RWPE1 (cell line): ENCODE data around the gene POU3F4.
A peak's percentile ranks its signal among the peaks of the same experiment; 100 is the strongest.

ENCODE experiments used
- CTCF ChIA-PET: fragments of 350-600 bp; sonication (Branson Sonifier 250); formaldehyde crosslinking; extraction: SDS; loops from one replicate; lab custom pipeline; 2021; lab: Yijun Ruan, JAX
- POLR2A ChIA-PET: fragments of 400-600 bp; formaldehyde crosslinking; extraction: SDS; loops from one replicate; lab custom pipeline; 2020; ENCODE audit warnings: antibody characterized with exemption; ENCODE audit not compliant: low non-redundant PET; lab: Yijun Ruan, JAX
- DNase-seq: peaks from one replicate; pipeline ENCODE4 v3.0.0; 2012; ENCODE audit warnings: low spot score
- H3K27ac ChIP-seq: fragments of 450-650 bp; 2 replicates; pipeline ENCODE4 v1.5.1; 2017
- TF ChIP-seq, protein P1 (sequence below): fragments of 450-650 bp; conservative IDR thresholded peaks from 2 replicates; pipeline ENCODE4 v1.5.1; 2017; ENCODE audit warnings: low read depth, mild to moderate bottlenecking

POU3F4 gene

GRCh38 chrX:83508006-83508405 is at the start of gene POU3F4:
TSS of gene POU3F4 (plus strand) at chrX:83508290. CDS start at chrX:83508325, 35 bp downstream.
- TF ChIP-seq, protein P1, sequence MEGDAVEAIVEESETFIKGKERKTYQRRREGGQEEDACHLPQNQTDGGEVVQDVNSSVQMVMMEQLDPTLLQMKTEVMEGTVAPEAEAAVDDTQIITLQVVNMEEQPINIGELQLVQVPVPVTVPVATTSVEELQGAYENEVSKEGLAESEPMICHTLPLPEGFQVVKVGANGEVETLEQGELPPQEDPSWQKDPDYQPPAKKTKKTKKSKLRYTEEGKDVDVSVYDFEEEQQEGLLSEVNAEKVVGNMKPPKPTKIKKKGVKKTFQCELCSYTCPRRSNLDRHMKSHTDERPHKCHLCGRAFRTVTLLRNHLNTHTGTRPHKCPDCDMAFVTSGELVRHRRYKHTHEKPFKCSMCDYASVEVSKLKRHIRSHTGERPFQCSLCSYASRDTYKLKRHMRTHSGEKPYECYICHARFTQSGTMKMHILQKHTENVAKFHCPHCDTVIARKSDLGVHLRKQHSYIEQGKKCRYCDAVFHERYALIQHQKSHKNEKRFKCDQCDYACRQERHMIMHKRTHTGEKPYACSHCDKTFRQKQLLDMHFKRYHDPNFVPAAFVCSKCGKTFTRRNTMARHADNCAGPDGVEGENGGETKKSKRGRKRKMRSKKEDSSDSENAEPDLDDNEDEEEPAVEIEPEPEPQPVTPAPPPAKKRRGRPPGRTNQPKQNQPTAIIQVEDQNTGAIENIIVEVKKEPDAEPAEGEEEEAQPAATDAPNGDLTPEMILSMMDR: no peak
- no peak for DNase-seq
- no peak within 1 kb of the TSS for H3K27ac ChIP-seq
- ChIA-PET POLR2A (no interaction called here), CTCF (no interaction called here)

- DNase-seq: no peak
- no peak overlapping the region for H3K27ac ChIP-seq
- CTCF ChIA-PET: interaction anchor here (0.5 to 1.2 kb wide), 2 partner anchors 166 to 281 kb away, joined by 3 to 4 read pairs; no protein-coding TSS in a partner anchor
- TF ChIP-seq, protein P1: peak; percentile 4; the same call in 1 of the 2 replicates
- POLR2A ChIA-PET: no interaction called here
These were observed 38.5 kb upstream of the POU3F4 start for GRCh38 chrX:83469551-83469950.

- no peak for DNase-seq
- CTCF ChIA-PET: no interaction called here
- POLR2A ChIA-PET: no interaction called here
- TF ChIP-seq, protein P1: no peak
- H3K27ac ChIP-seq: no peak overlapping the region
These were observed 12.2 kb upstream of the POU3F4 start for GRCh38 chrX:83495898-83496297.

- no peak for DNase-seq
- ChIA-PET POLR2A (no interaction called here), CTCF (no interaction called here)
- TF ChIP-seq, protein P1: no peak
- H3K27ac ChIP-seq: no peak overlapping the region
These were observed 7.1 kb upstream of the POU3F4 start for GRCh38 chrX:83501003-83501402.

- DNase-seq: no peak
- TF ChIP-seq, protein P1: no peak
- CTCF ChIA-PET: no interaction called here
- POLR2A ChIA-PET: no interaction called here
- H3K27ac ChIP-seq: no peak overlapping the region
These were observed 6.6 kb upstream of the POU3F4 start for GRCh38 chrX:83501530-83501929.

GRCh38 chrX:83504721-83505479 is 3.2 kb upstream of the POU3F4 start:
- CTCF ChIA-PET: interaction anchor here (0.7 kb wide), 1 partner anchor 1654 kb away, joined by 3 read pairs; no protein-coding TSS in a partner anchor
- no peak for DNase-seq
- TF ChIP-seq, protein P1: no peak
- POLR2A ChIA-PET: no interaction called here
- H3K27ac ChIP-seq: no peak overlapping the region
